Activated naive CD8-positive, alpha-beta T cell treated with anti-CD3 and anti-CD28 coated beads for 36 hours (primary cell): ENCODE results near the gene DCST1. TPM values are rescaled to one million over a fixed set of nuclear protein-coding genes. Genes with fewer than 3 reads are reported as not detected.

ENCODE experiments used
- DNase-seq: peaks from one replicate; pipeline ENCODE4 v3.0.0; 2021
- H3K27ac Mint-ChIP-seq: one replicate; pipeline ENCODE4 v1.8.0; 2022; ENCODE audit warnings: mild to moderate bottlenecking, moderate library complexity, mixed read lengths
- H3K27me3 Mint-ChIP-seq: one replicate; pipeline ENCODE4 v1.8.0; 2022; ENCODE audit warnings: mild to moderate bottlenecking, mixed read lengths
- H3K36me3 Mint-ChIP-seq: one replicate; pipeline ENCODE4 v1.8.0; 2021; ENCODE audit warnings: mild to moderate bottlenecking, mixed read lengths
- H3K4me1 Mint-ChIP-seq: one replicate; pipeline ENCODE4 v1.8.0; 2021; ENCODE audit warnings: mixed read lengths
- H3K4me3 Mint-ChIP-seq: one replicate; pipeline ENCODE4 v1.8.0; 2022; ENCODE audit warnings: mild to moderate bottlenecking, moderate library complexity, mixed read lengths
- H3K9me3 Mint-ChIP-seq: one replicate; pipeline ENCODE4 v1.8.0; 2022; ENCODE audit warnings: mixed read lengths
- total RNA-seq, 2 experiments: library from RNA; stranded (reverse); gene quantifications; one replicate each; pipeline ENCODE4 v1.2.3, GENCODE V29; 2021

Gene DCST1
- total RNA-seq, 2 experiments from 2014 or later: not detected

- Mint-ChIP-seq H3K27me3 (no peaks in the 10 kb centered on the region), H3K27ac (no peak overlapping the region)
Measured at GRCh38 chr1:155062702-155063411, 29.2 kb downstream of the DCST1 start.

GRCh38 chr1:155063550-155064110, 30.0 kb downstream of the DCST1 start, which contains the start of gene EFNA4:
Gene EFNA4, plus strand, starts transcription at chr1:155063740. Its CDS starts 84 bp downstream, at chr1:155063824.
- Mint-ChIP-seq H3K27ac (peak within 1 kb of the TSS; percentile 71), H3K4me1 (peaks cover 23% of the 10 kb centered on the region), H3K36me3 (peaks cover 5% of the 10 kb centered on the region), H3K9me3 (no peaks in the 10 kb centered on the region), H3K4me3 (peak within 1 kb of the TSS; percentile 84), H3K27me3 (no peaks in the 10 kb centered on the region)
- peak; percentile 83 for DNase-seq

More at GRCh38 chr1:155062702-155063411, 29.2 kb downstream of the DCST1 start:
- DNase-seq: peak; percentile 83
- Mint-ChIP-seq H3K9me3 (no peaks in the 10 kb centered on the region), H3K36me3 (peaks cover 5% of the 10 kb centered on the region), H3K4me1 (peaks cover 23% of the 10 kb centered on the region), H3K4me3 (peak overlapping the region; percentile 84)

- Mint-ChIP-seq H3K36me3 (peaks cover 5% of the 10 kb centered on the region), H3K4me1 (peaks cover 23% of the 10 kb centered on the region), H3K9me3 (no peaks in the 10 kb centered on the region), H3K4me3 (peak overlapping the region; percentile 74), H3K27me3 (no peaks in the 10 kb centered on the region), H3K27ac (no peak overlapping the region)
- peak; percentile 52 for DNase-seq
Measured at GRCh38 chr1:155064111-155064831, 30.6 kb downstream of the DCST1 start.

GRCh38 chr1:155064832-155065429, 31.3 kb downstream of the DCST1 start:
- DNase-seq: no peak
- Mint-ChIP-seq H3K27me3 (no peaks in the 10 kb centered on the region), H3K4me3 (peak overlapping the region; percentile 74), H3K27ac (no peak overlapping the region), H3K36me3 (peaks cover 5% of the 10 kb centered on the region), H3K4me1 (peaks cover 23% of the 10 kb centered on the region), H3K9me3 (no peaks in the 10 kb centered on the region)

- H3K4me3 Mint-ChIP-seq: no peak overlapping the region
- peaks cover 21% of the 10 kb centered on the region for H3K4me1 Mint-ChIP-seq
- H3K27me3 Mint-ChIP-seq: no peaks in the 10 kb centered on the region
Measured at GRCh38 chr1:155066777-155067176, 33.2 kb downstream of the DCST1 start.

GRCh38 chr1:155068599-155068998, 35.0 kb downstream of the DCST1 start:
- no peaks in the 10 kb centered on the region for H3K9me3 Mint-ChIP-seq
- no peak overlapping the region for H3K4me3 Mint-ChIP-seq
- peaks cover 11% of the 10 kb centered on the region for H3K4me1 Mint-ChIP-seq
- H3K27ac Mint-ChIP-seq: no peak overlapping the region
- no peaks in the 10 kb centered on the region for H3K27me3 Mint-ChIP-seq
- H3K36me3 Mint-ChIP-seq: no peaks in the 10 kb centered on the region
- DNase-seq: no peak

More at GRCh38 chr1:155066777-155067176, 33.2 kb downstream of the DCST1 start:
- Mint-ChIP-seq H3K9me3 (no peaks in the 10 kb centered on the region), H3K36me3 (peaks cover 2% of the 10 kb centered on the region), H3K27ac (no peak overlapping the region)
- no peak for DNase-seq

GRCh38 chr1:155069551-155070157, 36.0 kb downstream of the DCST1 start:
- Mint-ChIP-seq H3K36me3 (no peaks in the 10 kb centered on the region), H3K4me1 (peaks cover 11% of the 10 kb centered on the region), H3K4me3 (no peak overlapping the region), H3K9me3 (no peaks in the 10 kb centered on the region), H3K27ac (no peak overlapping the region), H3K27me3 (no peaks in the 10 kb centered on the region)
- DNase-seq: no peak

GRCh38 chr1:155070158-155070621, 36.6 kb downstream of the DCST1 start:
- H3K9me3 Mint-ChIP-seq: no peaks in the 10 kb centered on the region
- no peak for DNase-seq
- H3K27me3 Mint-ChIP-seq: no peaks in the 10 kb centered on the region
- peaks cover 10% of the 10 kb centered on the region for H3K4me1 Mint-ChIP-seq
- H3K27ac Mint-ChIP-seq: no peak overlapping the region
- peak overlapping the region; percentile 53 for H3K4me3 Mint-ChIP-seq
- no peaks in the 10 kb centered on the region for H3K36me3 Mint-ChIP-seq

- H3K4me1 Mint-ChIP-seq: peaks cover 10% of the 10 kb centered on the region
Measured at GRCh38 chr1:155070721-155071569, 37.3 kb downstream of the DCST1 start.

GRCh38 chr1:155071701-155072100, 38.1 kb downstream of the DCST1 start:
- peaks cover 10% of the 10 kb centered on the region for H3K4me1 Mint-ChIP-seq
- no peaks in the 10 kb centered on the region for H3K9me3 Mint-ChIP-seq
- DNase-seq: no peak
- peak overlapping the region; percentile 35 for H3K27ac Mint-ChIP-seq
- H3K27me3 Mint-ChIP-seq: no peaks in the 10 kb centered on the region
- H3K36me3 Mint-ChIP-seq: no peaks in the 10 kb centered on the region
- H3K4me3 Mint-ChIP-seq: no peak overlapping the region

More at GRCh38 chr1:155070721-155071569, 37.3 kb downstream of the DCST1 start:
- H3K36me3 Mint-ChIP-seq: no peaks in the 10 kb centered on the region
- H3K27ac Mint-ChIP-seq: no peak overlapping the region
- DNase-seq: peak; percentile 83
- H3K27me3 Mint-ChIP-seq: no peaks in the 10 kb centered on the region
- peak overlapping the region; percentile 53 for H3K4me3 Mint-ChIP-seq
- H3K9me3 Mint-ChIP-seq: no peaks in the 10 kb centered on the region

GRCh38 chr1:155072531-155073289, 39.1 kb downstream of the DCST1 start:
- no peaks in the 10 kb centered on the region for H3K27me3 Mint-ChIP-seq
- no peaks in the 10 kb centered on the region for H3K36me3 Mint-ChIP-seq
- H3K4me1 Mint-ChIP-seq: peaks cover 10% of the 10 kb centered on the region
- no peaks in the 10 kb centered on the region for H3K9me3 Mint-ChIP-seq
- DNase-seq: no peak
- no peak overlapping the region for H3K4me3 Mint-ChIP-seq
- H3K27ac Mint-ChIP-seq: no peak overlapping the region

GRCh38 chr1:155073377-155074242, 40.0 kb downstream of the DCST1 start:
- H3K4me3 Mint-ChIP-seq: no peak overlapping the region
- no peaks in the 10 kb centered on the region for H3K36me3 Mint-ChIP-seq
- no peak for DNase-seq
- H3K27me3 Mint-ChIP-seq: no peaks in the 10 kb centered on the region
- H3K27ac Mint-ChIP-seq: no peak overlapping the region
- H3K9me3 Mint-ChIP-seq: no peaks in the 10 kb centered on the region
- peaks cover 10% of the 10 kb centered on the region for H3K4me1 Mint-ChIP-seq
